IMR-90 (cell line): Measurements from ENCODE around the gene TAOK1. TPM values are rescaled to one million over a fixed set of nuclear protein-coding genes. Genes with fewer than 3 reads are reported as not detected.

ENCODE experiments used
- ATAC-seq: fragments of 200-7000 bp; cut with Tn5 transposase; 2 replicates; pipeline ENCODE4 v1.9.1; 2020; ENCODE audit warnings: low read depth, mild to moderate bottlenecking, moderate library complexity
- BruUV-seq: library from RNA; stranded (reverse); fragments of 400-500 nt; replicated peaks from 2 replicates; lab custom pipeline; 2021; lab: Mats Ljungman, UMichigan
- CTCF ChIA-PET: fragments of 300-600 bp; formaldehyde crosslinking; extraction: SDS; loops from one replicate; lab custom pipeline; 2021; ENCODE audit warnings: antibody characterized with exemption; lab: Yijun Ruan, JAX
- POLR2A ChIA-PET: fragments of 300-600 bp; sonication (Branson Sonifier 250); formaldehyde crosslinking; loops from one replicate; lab custom pipeline; 2022; ENCODE audit warnings: antibody characterized with exemption; ENCODE audit not compliant: unreplicated experiment; lab: Charles Lee
- DNase-seq: peaks from one replicate; pipeline ENCODE4 v3.0.0; 2013
- H2AFZ ChIP-seq: replicated peaks from 2 replicates; pipeline ENCODE3; 2013; ENCODE audit warnings: low read length, mild to moderate bottlenecking; ENCODE audit not compliant: poor library complexity
- H2AK5ac ChIP-seq: 2 replicates; pipeline ENCODE4 v1.6.1; 2013; ENCODE audit warnings: low read depth, low read length, inconsistent platforms
- H2AK9ac ChIP-seq: replicated peaks from 2 replicates; pipeline ENCODE3; 2013; ENCODE audit warnings: mild to moderate bottlenecking, low read depth, low read length, moderate library complexity; ENCODE audit not compliant: poor library complexity
- H2BK120ac ChIP-seq: 2 replicates; pipeline ENCODE4 v1.6.1; 2013; ENCODE audit warnings: low read depth, low read length, inconsistent platforms
- H2BK15ac ChIP-seq: 3 replicates; pipeline ENCODE4 v1.6.1; 2013; ENCODE audit warnings: low read depth, low read length, inconsistent platforms
- H2BK20ac ChIP-seq: 2 replicates; pipeline ENCODE4 v1.6.1; 2013; ENCODE audit warnings: low read depth, mild to moderate bottlenecking, inconsistent platforms, low read length, moderate library complexity
- H2BK5ac ChIP-seq: 2 replicates; pipeline ENCODE4 v1.6.1; 2013; ENCODE audit warnings: mild to moderate bottlenecking, low read depth, low read length, inconsistent platforms; ENCODE audit not compliant: poor library complexity, severe bottlenecking
- H3K14ac ChIP-seq: replicated peaks from 2 replicates; pipeline ENCODE4 v1.6.1; 2013; ENCODE audit warnings: low read depth, low read length, inconsistent platforms
- H3K18ac ChIP-seq: 2 replicates; pipeline ENCODE4 v1.6.1; 2013; ENCODE audit warnings: low read depth, low read length, control low read depth
- H3K23ac ChIP-seq: 2 replicates; pipeline ENCODE4 v1.6.1; 2013; ENCODE audit warnings: low read depth, low read length, inconsistent platforms
- H3K27ac ChIP-seq: 2 replicates; pipeline ENCODE4 v1.5.1; 2013; ENCODE audit warnings: mild to moderate bottlenecking, control low read depth, low read length; ENCODE audit not compliant: insufficient read depth
- H3K27me3 ChIP-seq: 2 replicates; pipeline ENCODE4 v1.6.1; 2013; ENCODE audit warnings: low read length; ENCODE audit not compliant: control insufficient read depth, insufficient read depth
- H3K36me3 ChIP-seq: 2 replicates; pipeline ENCODE4 v1.6.1; 2013; ENCODE audit warnings: low read length, mixed read lengths; ENCODE audit not compliant: control insufficient read depth, insufficient read depth
- H3K4ac ChIP-seq: 2 replicates; pipeline ENCODE4 v1.6.1; 2013; ENCODE audit warnings: low read depth, low read length, inconsistent platforms
- H3K4me1 ChIP-seq: 2 replicates; pipeline ENCODE4 v1.6.1; 2013; ENCODE audit warnings: low read length, mixed read lengths; ENCODE audit not compliant: control insufficient read depth, insufficient read depth
- H3K4me2 ChIP-seq: 2 replicates; pipeline ENCODE4 v1.6.1; 2013; ENCODE audit warnings: low read depth, mild to moderate bottlenecking, control low read depth, low read length, moderate library complexity
- H3K4me3 ChIP-seq: 2 replicates; pipeline ENCODE4 v1.5.1; 2013; ENCODE audit warnings: low read depth, mild to moderate bottlenecking, control low read depth, low read length, moderate library complexity; ENCODE audit not compliant: insufficient read depth
- H3K56ac ChIP-seq: 2 replicates; pipeline ENCODE4 v1.6.1; 2013; ENCODE audit warnings: low read length, inconsistent platforms; ENCODE audit not compliant: insufficient read depth; ENCODE audit errors: extremely low read depth
- H3K79me1 ChIP-seq, 2 experiments: 2 replicates each; pipeline ENCODE4 v1.6.1; 2013; ENCODE audit warnings: low read length in 2 of 2, inconsistent platforms in 1 of 2, low read depth in 1 of 2
- H3K9ac ChIP-seq: 2 replicates; pipeline ENCODE4 v1.6.1; 2013; ENCODE audit warnings: low read depth, low read length, control low read depth
- H3K9me1 ChIP-seq: 2 replicates; pipeline ENCODE4 v1.6.1; 2013; ENCODE audit warnings: low read length, inconsistent platforms; ENCODE audit not compliant: insufficient read depth
- H3K9me3 ChIP-seq: 2 replicates; pipeline ENCODE4 v1.6.1; 2013; ENCODE audit warnings: low read length; ENCODE audit not compliant: control insufficient read depth, insufficient read depth
- H4K20me1 ChIP-seq: 2 replicates; pipeline ENCODE4 v1.6.1; 2013; ENCODE audit warnings: low read length, inconsistent platforms; ENCODE audit not compliant: insufficient read depth
- H4K5ac ChIP-seq: 2 replicates; pipeline ENCODE4 v1.6.1; 2013; ENCODE audit warnings: mild to moderate bottlenecking, low read depth, low read length, control low read depth
- H4K8ac ChIP-seq, 2 experiments: 2 replicates each; pipeline ENCODE4 v1.6.1; 2013; ENCODE audit warnings: low read depth in 2 of 2, low read length in 2 of 2, control low read depth in 1 of 2, inconsistent platforms in 1 of 2
- H4K91ac ChIP-seq: 2 replicates; pipeline ENCODE4 v1.6.1; 2013; ENCODE audit warnings: low read depth, low read length, inconsistent platforms; ENCODE audit not compliant: insufficient read depth
- CHD1 ChIP-seq: IDR thresholded peaks from 2 replicates; pipeline ENCODE4 v1.6.1; 2012; ENCODE audit warnings: low read depth, low read length, improper control_type of control experiment
- RAD21 ChIP-seq: IDR thresholded peaks from 2 replicates; pipeline ENCODE4 v1.6.1; 2012; ENCODE audit warnings: low read length, improper control_type of control experiment
- RFX5 ChIP-seq: IDR thresholded peaks from 2 replicates; pipeline ENCODE4 v1.8.0; 2012; ENCODE audit warnings: low read depth, mild to moderate bottlenecking, low read length, moderate library complexity
- WGBS, 2 experiments: methylation state at CpG; one replicate each; pipeline versions ENCODE4 v1.1.5 to v1.1.7; 2013; ENCODE audit warnings: missing lambda C conversion rate in 2 of 2; ENCODE audit not compliant: insufficient read length in 1 of 2; ENCODE audit errors: extremely low coverage in 2 of 2; 5-methylcytosine and 5-hydroxymethylcytosine counted together
- dilution Hi-C: fragments of 300-500 bp; cut with HindIII; formaldehyde crosslinking; loops from one replicate; pipeline ENCODE4 v1.14.3; 2018; ENCODE audit warnings: low sequenced_read_pairs; ENCODE audit not compliant: unreplicated experiment
- in situ Hi-C: fragments of 300-500 bp; cut with MboI; formaldehyde crosslinking; loops from 3 replicates; pipeline ENCODE4 v1.14.3; 2019; ENCODE audit warnings: low sequenced_read_pairs, inconsistent platforms, mixed read lengths
- intact Hi-C: fragments of 100-400 bp; cut with micrococcal nuclease; formaldehyde crosslinking; loops from 2 replicates; pipeline ENCODE4 v1.10.0; 2022
- polyA plus RNA-seq, 3 experiments: library from polyadenylated mRNA; depleted of rRNA; stranded (reverse); fragments of >200 nt; gene quantifications; 2 replicates each; pipeline ENCODE4 v1.2.3, GENCODE V29; 2012; ENCODE audit warnings: low replicate concordance in 1 of 3
- total RNA-seq: library from RNA; depleted of rRNA; stranded (reverse); fragments of >200 nt; gene quantifications from 2 replicates; pipeline ENCODE4 v1.2.3, GENCODE V29; 2012

The TAOK1 gene
- total and polyA plus RNA-seq, 2 of the 4 experiments (the other 2 are of a cell fraction), result 9.8 to 91.8 TPM

GRCh38 chr17:29510953-29511352, 120.8 kb downstream of the TAOK1 start:
- Histone ChIP-seq H3K14ac (no peak overlapping the region), H3K23ac (no peak overlapping the region), H3K4ac (no peak overlapping the region), H3K9me3 (no peaks in the 10 kb centered on the region), H3K27ac (no peak overlapping the region), H2BK15ac (no peak overlapping the region), H2AK9ac (no peak overlapping the region), H3K27me3 (no peaks in the 10 kb centered on the region), H2AK5ac (no peak overlapping the region), H2AFZ (no peak overlapping the region), H4K20me1 (no peaks in the 10 kb centered on the region; the same call in none of the 2 replicates), H3K56ac (no peak overlapping the region), H4K8ac (no peak overlapping the region), H2BK20ac (no peak overlapping the region), H3K4me1 (peaks cover 2% of the 10 kb centered on the region), H3K18ac (no peak overlapping the region), H3K36me3 (peaks cover 35% of the 10 kb centered on the region), H4K91ac (no peak overlapping the region), H2BK120ac (no peak overlapping the region), H2BK5ac (no peak overlapping the region), H4K5ac (no peak overlapping the region), H3K9ac (no peak overlapping the region), H3K4me2 (no peak overlapping the region), H3K79me1 (peaks cover 4 to 25% of the 10 kb centered on the region in 2 experiments; a peak in 3 of 4 replicates), H3K4me3 (no peak overlapping the region), H3K9me1 (0 out of 2 replicates have a peak, but pooled peaks cover 8% of the 10 kb centered on the region)
- ChIA-PET CTCF (no interaction called here), POLR2A (no interaction called here)
- dilution Hi-C loops, result no loop called here
- ATAC-seq, result no peak
- BruUV-seq, result no TSS peak
- in situ Hi-C loops, result no loop called here
- no peak for TF ChIP-seq RAD21
- TF ChIP-seq RFX5, result no peak
- TF ChIP-seq CHD1, result no peak
- WGBS, 2 experiments, result no CpG with 5 or more reads among the region's 6 CpGs
- intact Hi-C loops, result no loop called here
- DNase-seq, result no peak
